ENCODE results near the gene SPAG5.

DNA sequence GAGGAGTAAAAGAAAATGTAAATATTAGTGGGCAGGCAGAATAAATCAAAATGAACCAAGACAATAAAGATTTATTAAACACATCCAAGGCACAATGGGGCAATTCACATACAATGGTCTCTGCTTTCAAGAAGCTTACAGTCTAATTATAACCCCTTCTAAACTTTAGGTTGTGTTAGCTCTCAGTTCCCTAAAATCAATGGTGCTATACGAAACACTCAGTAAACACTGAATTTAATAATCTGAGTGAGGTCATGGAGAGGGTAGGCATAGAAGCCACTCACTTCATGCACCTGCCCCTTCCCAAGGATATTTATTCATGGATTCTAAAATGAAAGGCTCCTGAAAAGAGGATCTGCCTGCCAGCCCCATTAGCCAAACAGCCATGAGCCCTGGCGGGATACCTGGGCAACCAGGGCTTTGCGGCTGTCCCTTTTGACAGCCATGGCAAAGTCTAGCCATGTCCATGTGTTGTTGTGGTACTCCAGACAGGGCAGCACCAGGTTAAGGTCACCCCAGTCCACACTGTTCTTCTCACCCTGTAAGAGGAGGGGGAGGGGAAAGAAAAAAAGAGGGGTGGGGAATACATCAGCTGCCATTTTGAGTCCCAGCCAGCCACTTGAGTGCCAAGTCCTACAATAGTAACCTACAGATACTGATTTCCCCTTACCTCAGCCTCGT, 16.6 kb upstream of the SPAG5 start:
- TF ChIP-seq POLR2A (IDR thresholded peaks at IDR 0.05; ENCODE audit: low read depth, low read length) (no peak), POLR2AphosphoS5 (IDR thresholded peaks at IDR 0.05; ENCODE audit: low read depth, low read length) (no peak), TAF1 (IDR thresholded peaks at IDR 0.05; ENCODE audit: borderline replicate concordance, low read depth, low read length) (no peak)

All from GM12892 (cell line).